Measurements from ENCODE around the gene INTS7.

INTS7 gene, protein sequence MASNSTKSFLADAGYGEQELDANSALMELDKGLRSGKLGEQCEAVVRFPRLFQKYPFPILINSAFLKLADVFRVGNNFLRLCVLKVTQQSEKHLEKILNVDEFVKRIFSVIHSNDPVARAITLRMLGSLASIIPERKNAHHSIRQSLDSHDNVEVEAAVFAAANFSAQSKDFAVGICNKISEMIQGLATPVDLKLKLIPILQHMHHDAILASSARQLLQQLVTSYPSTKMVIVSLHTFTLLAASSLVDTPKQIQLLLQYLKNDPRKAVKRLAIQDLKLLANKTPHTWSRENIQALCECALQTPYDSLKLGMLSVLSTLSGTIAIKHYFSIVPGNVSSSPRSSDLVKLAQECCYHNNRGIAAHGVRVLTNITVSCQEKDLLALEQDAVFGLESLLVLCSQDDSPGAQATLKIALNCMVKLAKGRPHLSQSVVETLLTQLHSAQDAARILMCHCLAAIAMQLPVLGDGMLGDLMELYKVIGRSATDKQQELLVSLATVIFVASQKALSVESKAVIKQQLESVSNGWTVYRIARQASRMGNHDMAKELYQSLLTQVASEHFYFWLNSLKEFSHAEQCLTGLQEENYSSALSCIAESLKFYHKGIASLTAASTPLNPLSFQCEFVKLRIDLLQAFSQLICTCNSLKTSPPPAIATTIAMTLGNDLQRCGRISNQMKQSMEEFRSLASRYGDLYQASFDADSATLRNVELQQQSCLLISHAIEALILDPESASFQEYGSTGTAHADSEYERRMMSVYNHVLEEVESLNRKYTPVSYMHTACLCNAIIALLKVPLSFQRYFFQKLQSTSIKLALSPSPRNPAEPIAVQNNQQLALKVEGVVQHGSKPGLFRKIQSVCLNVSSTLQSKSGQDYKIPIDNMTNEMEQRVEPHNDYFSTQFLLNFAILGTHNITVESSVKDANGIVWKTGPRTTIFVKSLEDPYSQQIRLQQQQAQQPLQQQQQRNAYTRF

DNA sequence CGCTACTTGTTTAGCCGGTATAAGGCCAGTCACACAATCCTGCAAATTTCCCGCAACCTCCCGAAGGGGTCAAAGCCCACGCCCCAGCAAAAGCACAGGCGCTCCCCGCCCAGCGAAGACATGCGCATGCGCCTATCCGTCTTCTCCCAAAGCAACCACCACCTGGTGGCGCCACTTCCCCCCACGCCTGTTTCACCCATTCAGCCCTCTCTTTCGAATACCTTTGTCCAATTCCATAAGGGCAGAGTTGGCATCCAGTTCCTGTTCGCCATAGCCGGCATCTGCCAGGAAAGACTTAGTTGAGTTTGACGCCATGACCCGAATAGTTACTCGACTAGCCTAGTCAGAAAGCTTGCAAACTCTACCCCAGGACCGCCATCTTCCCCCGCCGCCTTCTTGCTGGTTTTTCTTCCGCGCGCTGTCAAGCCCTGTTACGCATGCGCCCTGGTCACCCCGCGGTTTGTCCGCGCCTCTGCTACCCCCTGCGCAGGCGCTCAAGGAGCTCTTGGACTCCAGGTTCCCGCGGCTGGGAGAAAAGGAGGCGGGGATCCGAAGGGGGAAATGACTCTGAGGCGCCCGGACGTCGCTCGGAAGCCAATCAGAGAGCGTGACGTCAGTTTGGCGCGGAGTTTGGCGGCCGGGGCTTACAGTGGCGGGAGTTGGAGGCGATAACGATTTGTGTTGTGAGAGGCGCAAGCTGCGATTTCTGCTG, at the start of gene INTS7, which contains the start of gene DTL:
TSS of gene INTS7 (minus strand) at position 435 of the 712 bp plus-strand sequence. CDS start at position 315, 120 bp downstream.
TSS of gene DTL (plus strand) at position 626 of the 712 bp plus-strand sequence. CDS start 143 bp downstream, outside the sequence.
- DNase-seq = peak; percentile 100

GRCh38 chr1:212082765-212083406, 47.5 kb upstream of the INTS7 start:
- no peak for DNase-seq

GRCh38 chr1:212078826-212079225, 43.5 kb upstream of the INTS7 start:
- DNase-seq = no peak

DNA sequence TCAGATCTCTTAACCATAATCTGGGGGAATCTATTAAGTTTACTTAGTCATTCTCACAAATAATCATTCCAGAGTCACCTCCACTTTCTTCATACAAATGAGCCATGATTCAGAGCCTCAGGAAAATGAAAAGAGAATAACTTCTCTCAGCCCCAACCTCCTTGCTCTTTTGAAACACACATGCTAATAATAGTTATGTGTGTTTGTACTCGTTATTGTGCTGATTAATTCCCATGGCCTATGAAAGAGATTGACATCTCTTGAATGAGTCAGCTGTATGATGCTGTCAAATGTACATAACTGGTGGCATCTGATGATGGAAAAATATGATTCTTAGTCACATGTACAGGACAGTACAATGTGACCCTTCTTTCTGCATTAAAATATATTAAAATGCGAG, 41.7 kb upstream of the INTS7 start:
- no peak for DNase-seq

- DNase-seq = no peak
Measured at GRCh38 chr1:212074856-212075255, 39.5 kb upstream of the INTS7 start.

DNA sequence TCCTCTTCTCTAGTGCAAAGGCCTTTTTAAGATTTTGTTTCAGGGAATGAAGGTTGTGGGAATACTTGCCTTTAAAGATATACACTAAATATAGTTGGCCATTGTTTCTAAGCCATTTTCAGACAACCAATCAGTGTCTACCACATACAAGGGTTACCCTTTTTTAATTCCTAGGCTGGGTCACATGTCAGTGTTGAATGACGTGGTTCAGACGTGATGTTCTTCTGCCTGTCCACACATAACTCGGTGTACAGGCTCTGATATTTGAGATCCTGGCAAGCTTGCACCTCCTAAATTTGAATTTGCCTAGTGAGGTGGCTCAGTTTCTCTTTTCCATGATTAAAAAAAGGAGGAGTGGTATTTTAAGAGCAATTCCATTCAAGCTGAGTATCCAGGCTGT, 39.0 kb upstream of the INTS7 start:
- no peak for DNase-seq

GRCh38 chr1:212073490-212073889, 38.1 kb upstream of the INTS7 start:
- DNase-seq = no peak

GRCh38 chr1:212072047-212072446, 36.7 kb upstream of the INTS7 start:
- DNase-seq = no peak

- DNase-seq = peak; percentile 59
Measured at GRCh38 chr1:212070720-212071302, 35.5 kb upstream of the INTS7 start.

DNA sequence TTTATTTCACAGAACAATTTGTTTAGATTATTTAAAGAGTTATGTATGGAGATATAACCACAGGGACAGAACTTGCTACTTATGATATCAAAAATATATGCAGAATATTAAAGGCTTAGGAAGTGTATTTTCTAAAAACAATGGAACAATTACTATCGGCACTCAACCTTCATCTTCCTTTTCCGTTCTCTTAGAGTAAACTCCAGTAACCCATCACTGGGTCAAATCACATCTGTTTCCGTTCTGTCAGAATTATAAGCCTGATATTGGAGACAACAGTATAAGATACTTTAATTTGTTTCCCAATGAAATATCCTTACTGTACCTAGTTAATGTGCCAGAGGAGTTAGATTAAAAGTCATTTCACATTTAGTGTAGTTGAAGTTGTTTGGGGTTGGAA, 32.4 kb upstream of the INTS7 start:
- no peak for DNase-seq

DNA sequence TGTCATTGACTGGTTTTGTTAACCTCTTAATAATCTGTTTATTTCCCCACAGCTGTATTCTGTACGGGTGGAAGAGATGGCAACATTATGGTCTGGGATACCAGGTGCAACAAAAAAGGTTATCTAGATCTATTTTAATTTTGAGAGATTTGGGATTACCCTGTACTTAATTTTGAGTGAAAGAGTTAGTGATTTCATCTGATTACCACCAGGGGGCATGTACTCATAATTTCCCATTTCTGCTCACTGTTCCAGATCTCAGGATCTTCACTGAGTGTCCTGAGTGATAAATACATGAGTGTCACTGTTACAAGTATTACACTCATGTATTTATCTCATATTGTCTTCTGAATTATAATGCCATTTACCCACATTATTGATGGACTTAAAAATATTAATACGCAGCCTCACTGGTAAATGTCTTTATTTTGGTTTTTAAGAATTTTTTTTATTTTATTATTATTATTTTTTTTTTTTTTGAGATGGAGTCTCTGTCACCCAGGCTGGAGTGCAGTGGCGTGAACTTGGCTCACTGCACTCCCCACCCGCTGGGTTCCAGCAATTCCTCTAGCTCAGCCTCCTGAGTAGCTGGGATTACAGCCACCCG, 27.6 kb upstream of the INTS7 start:
- peak; percentile 83 for DNase-seq

DNA sequence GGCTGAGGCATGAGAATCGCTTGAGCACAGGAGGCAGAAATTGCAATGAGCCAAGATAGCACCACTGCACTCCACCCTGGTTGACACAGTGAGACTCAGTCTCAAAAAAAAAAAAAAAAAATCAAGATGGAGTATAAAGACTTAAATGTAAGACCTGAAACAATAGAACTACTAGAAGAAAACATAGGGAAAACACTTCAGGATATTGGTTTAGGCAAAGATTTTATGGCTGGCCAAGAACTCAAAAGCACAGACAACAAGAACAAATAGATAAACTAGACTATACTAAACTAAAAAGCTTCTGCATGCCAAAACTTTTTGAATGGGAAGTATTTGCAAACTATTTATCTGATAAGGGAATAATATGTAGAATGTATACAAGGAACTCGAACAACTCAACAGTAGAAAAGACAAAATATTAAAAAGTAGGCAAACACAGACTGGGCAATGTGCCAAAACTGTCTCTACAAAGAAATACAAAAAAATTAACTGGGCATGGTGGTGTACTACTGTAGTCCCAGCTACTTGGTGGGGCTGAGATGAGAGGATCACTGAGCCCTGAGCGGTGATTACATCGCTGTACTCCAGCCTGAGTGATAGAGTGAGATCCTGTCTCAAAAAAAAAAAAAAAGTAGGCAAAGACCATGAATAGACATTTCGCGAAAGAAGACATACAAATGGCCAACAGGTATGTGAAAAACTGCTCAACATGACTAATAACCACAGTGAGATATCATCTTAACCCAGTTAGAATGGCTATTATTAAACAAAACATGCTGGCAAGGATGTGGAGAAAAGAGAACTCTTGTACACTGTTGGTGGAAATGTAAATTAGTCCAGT, 25.5 kb upstream of the INTS7 start:
- DNase-seq = no peak

DNA sequence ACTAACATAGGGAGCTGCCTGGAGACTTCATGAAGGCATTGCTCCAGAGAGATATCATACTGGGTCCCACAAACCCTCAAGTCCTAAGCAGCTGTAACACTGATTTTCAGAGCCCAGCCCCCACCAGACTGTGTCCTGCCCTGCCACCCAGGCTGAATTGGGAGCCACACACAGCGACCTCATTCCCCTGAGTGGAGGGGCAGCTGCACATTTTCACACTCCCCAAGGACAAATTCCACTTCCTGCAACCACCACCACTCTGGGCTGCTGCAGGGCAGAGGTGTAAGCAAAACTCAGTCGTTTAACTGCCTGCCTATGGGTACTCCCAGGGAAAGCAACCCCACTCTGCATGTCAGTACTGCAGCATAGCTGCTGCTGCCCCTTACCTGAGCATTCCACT, 20.0 kb upstream of the INTS7 start:
- DNase-seq = no peak

DNA sequence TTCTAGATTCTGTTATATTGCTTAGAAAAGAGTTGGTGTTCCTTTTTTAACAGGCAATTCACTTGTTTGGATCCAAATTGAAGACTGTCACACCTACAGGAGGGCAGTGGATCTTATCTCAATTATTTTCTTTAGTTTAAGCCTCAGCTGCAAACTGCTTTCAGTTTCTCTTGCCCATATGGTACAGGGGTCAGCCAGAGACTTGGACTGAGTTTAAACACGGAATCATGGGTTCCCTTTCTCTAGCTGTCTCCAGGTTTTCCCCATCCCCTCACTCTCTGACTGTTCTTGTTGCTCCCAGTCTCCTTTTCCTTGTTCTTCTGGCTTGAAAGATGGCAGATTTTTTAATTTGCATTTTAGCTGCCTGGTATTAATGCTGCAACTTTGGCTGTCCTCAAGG, 18.6 kb upstream of the INTS7 start:
- DNase-seq = no peak

DNA sequence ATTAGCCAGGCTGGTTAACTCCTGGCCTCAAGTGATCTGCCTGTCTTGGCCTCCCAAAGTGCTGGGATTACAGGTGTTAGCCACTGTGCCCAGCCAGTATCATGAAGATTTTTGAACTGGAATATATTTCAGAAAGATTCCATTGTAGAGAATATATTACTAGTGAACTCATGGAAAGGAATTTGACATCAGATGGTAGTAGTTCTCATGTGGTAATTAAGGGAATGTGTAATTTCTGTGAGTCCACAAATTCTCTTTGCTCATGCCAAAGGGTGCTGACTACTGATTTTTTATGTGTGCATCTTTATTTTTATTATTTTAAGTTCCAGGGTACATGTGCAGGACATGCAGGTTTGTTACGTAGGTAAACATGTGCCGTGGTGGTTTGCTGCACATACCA, 10.6 kb upstream of the INTS7 start:
- DNase-seq = no peak

GRCh38 chr1:212044851-212045250, 9.5 kb upstream of the INTS7 start:
- DNase-seq = no peak

- DNase-seq = no peak
Measured at GRCh38 chr1:212042436-212042835, 7.1 kb upstream of the INTS7 start.

- DNase-seq = no peak
Measured at GRCh38 chr1:212040629-212041412, 5.5 kb upstream of the INTS7 start.

DNA sequence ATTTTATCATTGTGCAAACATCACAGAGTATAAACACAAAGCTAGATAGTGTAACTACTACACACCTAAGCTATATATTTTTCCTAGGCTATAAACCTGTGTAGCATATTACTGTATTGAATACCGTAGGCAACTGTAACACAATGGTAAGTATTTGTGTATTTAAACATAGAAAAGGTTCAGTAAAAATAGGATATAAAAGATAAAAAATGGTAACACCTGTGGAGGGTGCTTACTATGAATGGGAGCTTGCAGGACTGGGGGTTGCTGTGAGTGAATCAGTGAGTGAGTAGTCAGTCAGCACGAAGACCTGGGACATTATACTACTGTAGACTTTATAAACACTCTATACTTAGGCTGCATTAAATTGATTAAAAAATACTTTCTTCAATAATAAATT, 4.3 kb upstream of the INTS7 start:
- no peak for DNase-seq

GRCh38 chr1:212037900-212038299, 2.5 kb upstream of the INTS7 start:
- no peak for DNase-seq
